ENCODE results near the gene DXO.

The DXO gene

DNA sequence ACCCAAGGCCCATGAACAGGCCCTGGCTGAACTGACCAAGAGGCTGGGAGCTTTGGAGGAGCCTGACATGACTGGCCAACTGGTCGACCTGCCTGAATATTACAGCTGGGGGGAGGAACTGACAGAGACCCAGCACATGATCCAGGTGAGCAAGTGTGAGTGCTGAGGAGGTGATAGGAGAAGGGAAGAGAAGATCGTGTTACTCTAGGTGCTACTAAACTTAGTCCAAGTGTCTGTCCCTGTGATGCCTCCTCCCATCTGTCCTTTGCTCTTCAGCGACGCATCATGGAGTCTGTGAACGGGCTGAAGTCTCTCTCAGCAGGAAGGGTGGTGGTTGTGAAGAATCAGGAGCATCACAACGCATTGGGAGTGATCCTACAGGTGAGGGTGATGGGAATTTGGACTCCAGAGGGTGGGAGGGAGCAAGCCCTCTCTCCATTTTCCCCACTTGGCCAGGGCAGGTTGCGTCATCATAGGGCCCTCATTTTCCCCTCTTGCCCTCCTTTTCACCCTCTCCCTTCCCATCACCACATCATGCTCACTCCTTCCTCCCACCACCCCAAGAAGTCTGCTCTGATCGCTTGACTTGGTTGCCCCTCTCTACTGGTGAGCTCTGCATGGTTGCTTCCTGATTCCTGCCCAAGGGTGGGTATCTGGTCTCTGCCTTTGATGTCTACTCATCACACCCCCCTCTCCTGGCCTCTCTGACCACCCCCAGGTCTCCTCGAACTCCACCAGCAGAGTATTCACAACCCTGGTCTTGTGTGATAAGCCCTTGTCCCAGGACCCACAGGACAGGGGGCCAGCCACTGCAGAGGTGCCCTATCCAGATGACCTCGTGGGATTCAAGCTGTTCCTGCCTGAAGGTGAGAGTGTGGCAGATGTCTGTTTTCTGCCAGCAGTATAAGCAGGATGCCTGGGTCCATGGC lies 4.7 kb downstream of the DXO start:
- no peak for DNase-seq (ENCODE audit: low read depth)
- TF ChIP-seq, protein P1, sequence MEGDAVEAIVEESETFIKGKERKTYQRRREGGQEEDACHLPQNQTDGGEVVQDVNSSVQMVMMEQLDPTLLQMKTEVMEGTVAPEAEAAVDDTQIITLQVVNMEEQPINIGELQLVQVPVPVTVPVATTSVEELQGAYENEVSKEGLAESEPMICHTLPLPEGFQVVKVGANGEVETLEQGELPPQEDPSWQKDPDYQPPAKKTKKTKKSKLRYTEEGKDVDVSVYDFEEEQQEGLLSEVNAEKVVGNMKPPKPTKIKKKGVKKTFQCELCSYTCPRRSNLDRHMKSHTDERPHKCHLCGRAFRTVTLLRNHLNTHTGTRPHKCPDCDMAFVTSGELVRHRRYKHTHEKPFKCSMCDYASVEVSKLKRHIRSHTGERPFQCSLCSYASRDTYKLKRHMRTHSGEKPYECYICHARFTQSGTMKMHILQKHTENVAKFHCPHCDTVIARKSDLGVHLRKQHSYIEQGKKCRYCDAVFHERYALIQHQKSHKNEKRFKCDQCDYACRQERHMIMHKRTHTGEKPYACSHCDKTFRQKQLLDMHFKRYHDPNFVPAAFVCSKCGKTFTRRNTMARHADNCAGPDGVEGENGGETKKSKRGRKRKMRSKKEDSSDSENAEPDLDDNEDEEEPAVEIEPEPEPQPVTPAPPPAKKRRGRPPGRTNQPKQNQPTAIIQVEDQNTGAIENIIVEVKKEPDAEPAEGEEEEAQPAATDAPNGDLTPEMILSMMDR (IDR thresholded peaks at IDR 0.05; ENCODE audit: insufficient read depth, low read depth, low read length, missing control alignments) = no peak
- H3K4me3 ChIP-seq (ENCODE audit: low read length) = no peak overlapping the region

DNA sequence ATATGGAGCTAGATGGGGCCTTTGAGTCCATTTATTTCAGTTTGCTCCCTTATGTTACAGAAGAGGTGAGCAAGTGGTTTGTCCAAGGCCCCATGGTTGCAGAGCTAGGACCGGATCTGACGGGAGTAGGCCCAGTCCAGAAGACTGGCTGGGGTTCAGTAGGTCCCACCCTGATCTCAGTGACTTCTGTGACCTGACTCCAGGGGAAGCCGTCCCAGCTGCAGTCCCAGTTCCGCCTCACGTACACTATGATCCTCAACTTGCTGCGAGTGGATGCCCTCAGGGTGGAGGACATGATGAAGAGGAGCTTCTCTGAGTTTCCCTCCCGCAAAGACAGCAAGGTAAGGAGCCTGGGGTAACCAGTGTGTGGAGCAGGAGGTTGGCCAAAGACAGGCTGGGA lies 5.4 kb downstream of the DXO start:
- TF ChIP-seq, protein P1 (IDR thresholded peaks at IDR 0.05; ENCODE audit: insufficient read depth, low read depth, low read length, missing control alignments) = no peak
- DNase-seq (ENCODE audit: low read depth) = no peak
- no peak overlapping the region for H3K4me3 ChIP-seq (ENCODE audit: low read length)

- TF ChIP-seq, protein P1 (IDR thresholded peaks at IDR 0.05; ENCODE audit: insufficient read depth, low read depth, low read length, missing control alignments) = no peak
- no peak overlapping the region for H3K4me3 ChIP-seq (ENCODE audit: low read length)
- no peak for DNase-seq (ENCODE audit: low read depth)
These were observed 6.2 kb downstream of the DXO start for GRCh38 chr6:31965700-31966099.

DNA sequence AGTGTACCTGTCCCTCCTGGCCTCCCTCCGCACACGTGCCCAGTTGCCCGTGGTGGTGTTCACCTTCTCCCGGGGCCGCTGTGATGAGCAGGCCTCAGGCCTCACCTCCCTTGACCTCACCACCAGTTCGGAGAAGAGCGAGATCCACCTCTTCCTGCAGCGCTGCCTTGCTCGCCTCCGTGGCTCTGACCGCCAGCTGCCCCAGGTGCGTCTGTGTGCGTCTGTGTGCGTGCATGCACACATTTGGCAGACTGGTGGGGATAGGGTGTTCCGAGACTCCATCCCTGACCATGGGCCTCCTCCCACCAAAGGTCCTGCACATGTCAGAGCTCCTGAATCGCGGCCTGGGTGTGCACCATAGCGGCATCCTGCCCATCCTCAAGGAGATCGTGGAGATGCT lies 8.0 kb downstream of the DXO start:
- H3K4me3 ChIP-seq (ENCODE audit: low read length) = no peak overlapping the region
- TF ChIP-seq, protein P1 (IDR thresholded peaks at IDR 0.05; ENCODE audit: insufficient read depth, low read depth, low read length, missing control alignments) = no peak

GRCh38 chr6:31961616-31962015 lies 10.3 kb downstream of the DXO start:
- TF ChIP-seq, protein P1 (IDR thresholded peaks at IDR 0.05; ENCODE audit: insufficient read depth, low read depth, low read length, missing control alignments) = no peak
- H3K4me3 ChIP-seq (ENCODE audit: low read length) = no peak overlapping the region

More for the DNA sequence above, 8.0 kb downstream of the DXO start:
- DNase-seq (ENCODE audit: low read depth) = no peak

GRCh38 chr6:31958741-31959739 lies 12.9 kb downstream of the DXO start, which contains the start of the genes NELFE and SKIC2:
Gene NELFE, minus strand, starts transcription at chr6:31958971. Its CDS starts 525 bp downstream, at chr6:31958446.
Gene SKIC2, plus strand, starts transcription at chr6:31959175. Its CDS starts 18 bp downstream, at chr6:31959193.
- TF ChIP-seq, protein P1 (IDR thresholded peaks at IDR 0.05; ENCODE audit: insufficient read depth, low read depth, low read length, missing control alignments) = no peak
- peak within 1 kb of the TSS; percentile 100 for H3K4me3 ChIP-seq (ENCODE audit: low read length)
- peak; percentile 99 for DNase-seq (ENCODE audit: low read depth)

More at GRCh38 chr6:31961616-31962015, 10.3 kb downstream of the DXO start:
- no peak for DNase-seq (ENCODE audit: low read depth)

Measured in epithelial cell of esophagus (primary cell).